CD14-positive monocyte (primary cell): ENCODE data around the gene RMDN3. TPM values are rescaled to one million over a fixed set of nuclear protein-coding genes. Genes with fewer than 3 reads are reported as not detected.

Experiments
- DNase-seq, 3 donors: peaks; one replicate each; pipeline ENCODE4 v3.0.0-alpha.2; 2011 to 2022
- H2AFZ ChIP-seq: 2 replicates; pipeline ENCODE4 v1.6.0; 2012; ENCODE audit warnings: mild to moderate bottlenecking, low read depth, low read length, inconsistent platforms; ENCODE audit not compliant: insufficient read depth, poor library complexity, severe bottlenecking
- H3K27ac ChIP-seq, 2 donors: 1 replicate in 1 of 2; 2 replicates in 1 of 2; pipeline ENCODE4 v1.5.1; 2012 to 2013; ENCODE audit warnings: low read length in 2 of 2, control low read depth in 1 of 2, inconsistent platforms in 1 of 2, low read depth in 1 of 2, mild to moderate bottlenecking in 1 of 2
- H3K27me3 ChIP-seq, 2 donors: one replicate each; pipeline versions ENCODE4 v1.6.0 to v1.6.1; 2011 to 2013; ENCODE audit warnings: low read length in 2 of 2; ENCODE audit not compliant: control insufficient read depth in 2 of 2, insufficient read depth in 2 of 2
- H3K36me3 ChIP-seq, 2 donors: replicated peaks in 1 of 2; 1 replicate in 1 of 2; 2 replicates in 1 of 2; pipeline versions ENCODE4 v1.5.1 to v1.6.1; 2012 to 2013; ENCODE audit warnings: low read length in 2 of 2, control low read depth in 1 of 2, inconsistent platforms in 1 of 2, mild to moderate bottlenecking in 1 of 2; ENCODE audit not compliant: insufficient read depth in 2 of 2, control insufficient read depth in 1 of 2
- H3K4me1 ChIP-seq, 2 donors: 1 replicate in 1 of 2; 2 replicates in 1 of 2; pipeline versions ENCODE4 v1.5.1 to v1.6.1; 2012 to 2013; ENCODE audit warnings: low read length in 2 of 2, control low read depth in 1 of 2, inconsistent platforms in 1 of 2, mild to moderate bottlenecking in 1 of 2, moderate library complexity in 1 of 2; ENCODE audit not compliant: insufficient read depth in 2 of 2, control insufficient read depth in 1 of 2
- H3K4me2 ChIP-seq: replicated peaks from 2 replicates; pipeline ENCODE3; 2012; ENCODE audit warnings: low read length, moderate library complexity, mild to moderate bottlenecking; ENCODE audit not compliant: poor library complexity, severe bottlenecking; ENCODE audit errors: extremely low read depth
- H3K4me3 ChIP-seq, 3 experiments: fragments of 200-600 bp in 1 of 3; sonication (generic) in 1 of 3; replicated peaks in 1 of 3; 1 replicate in 2 of 3; 2 replicates in 1 of 3; pipeline ENCODE4 v1.5.1; 2011 to 2013; ENCODE audit warnings: low read length in 3 of 3, mild to moderate bottlenecking in 3 of 3, control low read depth in 2 of 3, low read depth in 2 of 3, inconsistent platforms in 1 of 3, moderate library complexity in 1 of 3
- H3K79me2 ChIP-seq: 2 replicates; pipeline ENCODE4 v1.6.0; 2012; ENCODE audit warnings: mild to moderate bottlenecking, control low read depth, inconsistent platforms, low read length, moderate library complexity; ENCODE audit not compliant: insufficient read depth
- H3K9ac ChIP-seq: 2 replicates; pipeline ENCODE4 v1.6.0; 2017; ENCODE audit warnings: low read length, mild to moderate bottlenecking; ENCODE audit not compliant: insufficient read depth, poor library complexity, severe bottlenecking
- H3K9me3 ChIP-seq, 2 donors: replicated peaks in 1 of 2; 1 replicate in 1 of 2; 2 replicates in 1 of 2; pipeline versions ENCODE4 v1.5.1 to v1.6.1; 2012 to 2013; ENCODE audit warnings: low read length in 2 of 2, control low read depth in 1 of 2; ENCODE audit not compliant: control insufficient read depth in 1 of 2, insufficient read depth in 1 of 2
- H4K20me1 ChIP-seq: 2 replicates; pipeline ENCODE4 v1.6.0; 2012; ENCODE audit warnings: mild to moderate bottlenecking, low read length, control low read depth, moderate library complexity; ENCODE audit not compliant: insufficient read depth
- H3K27ac Mint-ChIP-seq, 7 donors: one replicate each; pipeline ENCODE4 v1.8.0; 2020; ENCODE audit warnings: mild to moderate bottlenecking in 7 of 7, mixed read lengths in 7 of 7, moderate library complexity in 6 of 7, inconsistent platforms in 2 of 7
- H3K27me3 Mint-ChIP-seq, 3 donors: one replicate each; pipeline ENCODE4 v1.8.0; 2021 to 2022; ENCODE audit warnings: low read depth in 3 of 3, mild to moderate bottlenecking in 3 of 3, mixed read lengths in 3 of 3, moderate library complexity in 3 of 3, inconsistent platforms in 1 of 3
- H3K36me3 Mint-ChIP-seq, 2 donors: one replicate each; pipeline ENCODE4 v1.8.0; 2020; ENCODE audit warnings: mixed read lengths in 2 of 2, inconsistent platforms in 1 of 2, mild to moderate bottlenecking in 1 of 2
- H3K4me1 Mint-ChIP-seq: one replicate; pipeline ENCODE4 v1.8.0; 2020; ENCODE audit warnings: mild to moderate bottlenecking, mixed read lengths
- H3K4me3 Mint-ChIP-seq, 2 donors: one replicate each; pipeline ENCODE4 v1.8.0; 2020; ENCODE audit warnings: mild to moderate bottlenecking in 2 of 2, mixed read lengths in 2 of 2, moderate library complexity in 1 of 2
- H3K9me3 Mint-ChIP-seq, 7 donors: one replicate each; pipeline ENCODE4 v1.8.0; 2020 to 2022; ENCODE audit warnings: mixed read lengths in 7 of 7, mild to moderate bottlenecking in 6 of 7, moderate library complexity in 6 of 7, inconsistent platforms in 2 of 7
- WGBS: methylation state at CpG from one replicate; pipeline ENCODE4 v1.1.5; 2013; ENCODE audit warnings: missing lambda C conversion rate; ENCODE audit not compliant: insufficient coverage; 5-methylcytosine and 5-hydroxymethylcytosine counted together
- intact Hi-C, 2 donors: fragments of 100-400 bp; cut with micrococcal nuclease; formaldehyde crosslinking; loops; one replicate each; pipeline versions ENCODE4 v1.15.0 to v1.15.1; 2023
- polyA plus RNA-seq, 3 donors: library from polyadenylated mRNA; depleted of rRNA in 1 of 3; unstranded in 2 of 3; stranded (reverse) in 1 of 3; fragments of 300-500 nt in 2 of 3; fragments of >200 nt in 1 of 3; fragmentation: Illumina TruSeq in 2 of 3; gene quantifications; 1 replicate in 2 of 3; 2 replicates in 1 of 3; pipeline ENCODE4 v1.2.3, GENCODE V29; 2012 to 2021
- TF ChIP-seq, protein P1 (sequence below): fragments of 200-600 bp; IDR thresholded peaks from one replicate; pipeline ENCODE4 v1.8.0; 2022; ENCODE audit warnings: antibody characterized with exemption, mild to moderate bottlenecking

Gene RMDN3
- polyA plus RNA-seq, 3 donors, result 9.8 to 13.5 (median 13.2) TPM

DNA sequence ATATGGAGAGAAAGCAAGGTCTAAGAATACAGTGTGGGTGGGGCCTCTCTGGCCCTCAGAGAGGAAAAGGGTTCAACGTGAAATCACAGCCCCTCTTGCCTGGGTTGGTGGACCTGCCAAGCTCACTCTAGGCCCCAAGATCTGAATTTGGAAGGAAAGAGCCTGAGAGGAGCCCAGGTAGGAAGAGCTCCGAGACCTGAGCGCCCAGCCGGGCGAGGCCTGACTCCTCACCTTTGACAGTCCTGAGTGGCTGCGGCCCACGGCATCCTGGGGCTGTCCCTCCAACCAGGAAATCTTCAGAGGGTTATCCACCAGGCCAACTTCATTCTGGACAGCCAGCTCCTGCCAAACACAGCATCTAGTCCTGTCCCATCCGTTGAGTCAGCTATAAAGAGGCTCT, 18.4 kb upstream of the RMDN3 start:
- no peak for DNase-seq
- no peak overlapping the region for H3K4me2 ChIP-seq
- no peaks in the 10 kb centered on the region for H3K79me2 ChIP-seq
- Mint-ChIP-seq H3K27me3 (peaks cover 0 to 2% (median 1%) of the 10 kb centered on the region in 3 donors), H3K27ac (peak overlapping the region in 1 of 7 donors; percentile 75), H3K4me3 (no peak overlapping the region), H3K9me3 (no peaks in the 10 kb centered on the region), H3K36me3 (peaks cover 64 to 82% of the 10 kb centered on the region in 2 donors), H3K4me1 (peaks cover 19% of the 10 kb centered on the region)
- H3K9me3 ChIP-seq, result no peaks in the 10 kb centered on the region
- no peak overlapping the region for H3K4me3 ChIP-seq
- H3K4me1 ChIP-seq, result peaks cover 17 to 19% of the 10 kb centered on the region in 2 donors
- H3K27ac ChIP-seq, result no peak overlapping the region
- WGBS, result 94% methylated on average over 8 of the region's 8 CpGs
- H3K36me3 ChIP-seq, result peaks cover 46 to 79% of the 10 kb centered on the region in 2 donors
- H3K9ac ChIP-seq, result no peak overlapping the region
- H2AFZ ChIP-seq, result no peak overlapping the region
- intact Hi-C loops, result no loop called here
- H4K20me1 ChIP-seq, result no peaks in the 10 kb centered on the region
- TF ChIP-seq, protein P1, sequence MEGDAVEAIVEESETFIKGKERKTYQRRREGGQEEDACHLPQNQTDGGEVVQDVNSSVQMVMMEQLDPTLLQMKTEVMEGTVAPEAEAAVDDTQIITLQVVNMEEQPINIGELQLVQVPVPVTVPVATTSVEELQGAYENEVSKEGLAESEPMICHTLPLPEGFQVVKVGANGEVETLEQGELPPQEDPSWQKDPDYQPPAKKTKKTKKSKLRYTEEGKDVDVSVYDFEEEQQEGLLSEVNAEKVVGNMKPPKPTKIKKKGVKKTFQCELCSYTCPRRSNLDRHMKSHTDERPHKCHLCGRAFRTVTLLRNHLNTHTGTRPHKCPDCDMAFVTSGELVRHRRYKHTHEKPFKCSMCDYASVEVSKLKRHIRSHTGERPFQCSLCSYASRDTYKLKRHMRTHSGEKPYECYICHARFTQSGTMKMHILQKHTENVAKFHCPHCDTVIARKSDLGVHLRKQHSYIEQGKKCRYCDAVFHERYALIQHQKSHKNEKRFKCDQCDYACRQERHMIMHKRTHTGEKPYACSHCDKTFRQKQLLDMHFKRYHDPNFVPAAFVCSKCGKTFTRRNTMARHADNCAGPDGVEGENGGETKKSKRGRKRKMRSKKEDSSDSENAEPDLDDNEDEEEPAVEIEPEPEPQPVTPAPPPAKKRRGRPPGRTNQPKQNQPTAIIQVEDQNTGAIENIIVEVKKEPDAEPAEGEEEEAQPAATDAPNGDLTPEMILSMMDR, result no peak
- no peaks in the 10 kb centered on the region for H3K27me3 ChIP-seq

DNA sequence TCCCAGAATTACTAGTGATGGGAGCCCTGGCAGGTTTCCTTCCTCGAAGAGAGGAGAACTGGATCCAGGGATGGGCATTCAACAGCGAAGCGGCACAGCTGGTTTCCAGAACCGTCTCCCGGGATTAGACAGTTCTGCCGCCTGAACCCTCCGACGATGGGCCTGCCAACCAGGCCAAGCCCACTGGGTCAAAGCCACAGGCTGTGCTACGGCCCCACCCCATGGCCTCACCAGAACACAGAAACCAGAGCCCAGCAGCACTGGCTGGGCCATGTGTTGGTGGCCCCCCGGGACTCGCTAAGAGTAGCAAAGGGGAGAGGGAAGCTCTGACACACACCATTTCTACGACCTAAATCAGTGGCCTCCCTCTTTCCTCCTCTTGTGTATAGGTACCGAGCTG, 17.0 kb upstream of the RMDN3 start:
- Histone ChIP-seq H3K27me3 (no peaks in the 10 kb centered on the region), H3K36me3 (peaks cover 54 to 76% of the 10 kb centered on the region in 2 donors), H3K27ac (no peak overlapping the region), H4K20me1 (no peaks in the 10 kb centered on the region), H2AFZ (no peak overlapping the region), H3K4me1 (peaks cover 19 to 23% of the 10 kb centered on the region in 2 donors), H3K9ac (no peak overlapping the region), H3K9me3 (no peaks in the 10 kb centered on the region), H3K79me2 (no peaks in the 10 kb centered on the region), H3K4me2 (no peak overlapping the region), H3K4me3 (no peak overlapping the region)
- Mint-ChIP-seq H3K9me3 (no peaks in the 10 kb centered on the region), H3K36me3 (peaks cover 64 to 83% of the 10 kb centered on the region in 2 donors), H3K4me1 (peaks cover 23% of the 10 kb centered on the region), H3K4me3 (no peak overlapping the region), H3K27ac (no peak overlapping the region), H3K27me3 (peaks cover 0 to 2% (median 1%) of the 10 kb centered on the region in 3 donors)
- 96% methylated on average over 8 of the region's 13 CpGs for WGBS
- no peak for DNase-seq
- intact Hi-C loops, result no loop called here
- TF ChIP-seq, protein P1, result no peak
